Activated T-helper 1 cell treated with anti-CD3 and anti-CD28 coated beads, Interleukin-12 subunit alpha, Interleukin-12 subunit beta, Interleukin-2, Interleukin-4 antibody, amounts not matched to agents 30 ng/mL and 10 ng/mL and 1 ng/mL, durations not matched to agents 14 hours and 24 hours and 36 hours (primary cell): ENCODE results near the gene NAV2. TPM values are rescaled to one million over a fixed set of nuclear protein-coding genes. Genes with fewer than 3 reads are reported as not detected.

Source experiments
- DNase-seq: peaks from one replicate; pipeline ENCODE4 v3.0.0; 2021; ENCODE audit warnings: low spot score
- H3K27ac Mint-ChIP-seq: one replicate; pipeline ENCODE4 v1.8.0; 2021; ENCODE audit warnings: mild to moderate bottlenecking, mixed read lengths
- H3K27me3 Mint-ChIP-seq: one replicate; pipeline ENCODE4 v1.8.0; 2022; ENCODE audit warnings: mild to moderate bottlenecking, moderate library complexity, mixed read lengths; ENCODE audit not compliant: insufficient read depth
- H3K36me3 Mint-ChIP-seq: one replicate; pipeline ENCODE4 v1.8.0; 2021; ENCODE audit warnings: low read depth, mixed read lengths
- H3K4me1 Mint-ChIP-seq: one replicate; pipeline ENCODE4 v1.8.0; 2021; ENCODE audit warnings: low read depth, mixed read lengths
- H3K4me3 Mint-ChIP-seq: one replicate; pipeline ENCODE4 v1.8.0; 2021; ENCODE audit warnings: mild to moderate bottlenecking, moderate library complexity, mixed read lengths
- H3K9me3 Mint-ChIP-seq: one replicate; pipeline ENCODE4 v1.8.0; 2021; ENCODE audit warnings: mixed read lengths
- intact Hi-C: fragments of 100-400 bp; cut with micrococcal nuclease; formaldehyde crosslinking; loops from one replicate; pipeline ENCODE4 v1.15.1; 2024
- total RNA-seq: library from RNA; stranded (reverse); gene quantifications from 2 replicates; pipeline ENCODE4 v1.2.3, GENCODE V29; 2022

NAV2 gene
- total RNA-seq, 1 donor from 2014 or later = 0.34 TPM

GRCh38 chr11:20024172-20024935, 311.7 kb downstream of the NAV2 start:
- DNase-seq = no peak
- H3K9me3 Mint-ChIP-seq = no peaks in the 10 kb centered on the region
- intact Hi-C loops = no loop called here
- no peaks in the 10 kb centered on the region for H3K4me1 Mint-ChIP-seq
- no peak overlapping the region for H3K27ac Mint-ChIP-seq
- H3K36me3 Mint-ChIP-seq = no peaks in the 10 kb centered on the region
- no peak overlapping the region for H3K4me3 Mint-ChIP-seq
- peaks cover 5% of the 10 kb centered on the region for H3K27me3 Mint-ChIP-seq

- Mint-ChIP-seq H3K27me3 (peaks cover 7% of the 10 kb centered on the region), H3K9me3 (no peaks in the 10 kb centered on the region), H3K36me3 (no peaks in the 10 kb centered on the region), H3K27ac (no peak overlapping the region), H3K4me1 (no peaks in the 10 kb centered on the region), H3K4me3 (no peak overlapping the region)
- no peak for DNase-seq
- intact Hi-C loops = no loop called here
These were observed 312.7 kb downstream of the NAV2 start for GRCh38 chr11:20025332-20025840.

- Mint-ChIP-seq H3K9me3 (no peaks in the 10 kb centered on the region), H3K27me3 (peaks cover 7% of the 10 kb centered on the region), H3K4me3 (no peak overlapping the region), H3K27ac (no peak overlapping the region), H3K4me1 (no peaks in the 10 kb centered on the region), H3K36me3 (no peaks in the 10 kb centered on the region)
- no peak for DNase-seq
- intact Hi-C loops = no loop called here
These were observed 314.3 kb downstream of the NAV2 start for GRCh38 chr11:20026629-20027555.

- no peak for DNase-seq
- no peaks in the 10 kb centered on the region for H3K9me3 Mint-ChIP-seq
- H3K4me3 Mint-ChIP-seq = no peak overlapping the region
- H3K27me3 Mint-ChIP-seq = peaks cover 7% of the 10 kb centered on the region
- no peaks in the 10 kb centered on the region for H3K4me1 Mint-ChIP-seq
- no peak overlapping the region for H3K27ac Mint-ChIP-seq
- no peaks in the 10 kb centered on the region for H3K36me3 Mint-ChIP-seq
- intact Hi-C loops = no loop called here
These were observed 314.9 kb downstream of the NAV2 start for GRCh38 chr11:20027556-20028013.

GRCh38 chr11:20029193-20029592, 316.6 kb downstream of the NAV2 start:
- H3K4me3 Mint-ChIP-seq = no peak overlapping the region
- no peaks in the 10 kb centered on the region for H3K36me3 Mint-ChIP-seq
- intact Hi-C loops = no loop called here
- peaks cover 8% of the 10 kb centered on the region for H3K27me3 Mint-ChIP-seq
- no peaks in the 10 kb centered on the region for H3K4me1 Mint-ChIP-seq
- H3K9me3 Mint-ChIP-seq = no peaks in the 10 kb centered on the region
- H3K27ac Mint-ChIP-seq = no peak overlapping the region
- no peak for DNase-seq

GRCh38 chr11:20030472-20030871, 317.8 kb downstream of the NAV2 start:
- Mint-ChIP-seq H3K27ac (no peak overlapping the region), H3K36me3 (no peaks in the 10 kb centered on the region), H3K4me1 (no peaks in the 10 kb centered on the region), H3K27me3 (peaks cover 8% of the 10 kb centered on the region), H3K9me3 (no peaks in the 10 kb centered on the region), H3K4me3 (no peak overlapping the region)
- no peak for DNase-seq
- intact Hi-C loops = no loop called here

- no peak for DNase-seq
- peaks cover 8% of the 10 kb centered on the region for H3K27me3 Mint-ChIP-seq
- no peak overlapping the region for H3K4me3 Mint-ChIP-seq
- H3K36me3 Mint-ChIP-seq = no peaks in the 10 kb centered on the region
- H3K27ac Mint-ChIP-seq = no peak overlapping the region
- no peaks in the 10 kb centered on the region for H3K4me1 Mint-ChIP-seq
- no peaks in the 10 kb centered on the region for H3K9me3 Mint-ChIP-seq
- intact Hi-C loops = no loop called here
These were observed 318.7 kb downstream of the NAV2 start for GRCh38 chr11:20031155-20032001.

- Mint-ChIP-seq H3K27me3 (peaks cover 9% of the 10 kb centered on the region), H3K4me3 (no peak overlapping the region), H3K4me1 (no peaks in the 10 kb centered on the region), H3K36me3 (no peaks in the 10 kb centered on the region), H3K9me3 (no peaks in the 10 kb centered on the region), H3K27ac (no peak overlapping the region)
- intact Hi-C loops = no loop called here
- no peak for DNase-seq
These were observed 319.5 kb downstream of the NAV2 start for GRCh38 chr11:20032127-20032526.

- H3K9me3 Mint-ChIP-seq = no peaks in the 10 kb centered on the region
- intact Hi-C loops = no loop called here
- H3K36me3 Mint-ChIP-seq = no peaks in the 10 kb centered on the region
These were observed 320.1 kb downstream of the NAV2 start for GRCh38 chr11:20032577-20033260.

GRCh38 chr11:20033806-20034205, 321.2 kb downstream of the NAV2 start:
- DNase-seq = no peak
- H3K4me1 Mint-ChIP-seq = no peaks in the 10 kb centered on the region
- intact Hi-C loops = no loop called here

More at GRCh38 chr11:20032577-20033260, 320.1 kb downstream of the NAV2 start:
- DNase-seq = no peak
- Mint-ChIP-seq H3K27ac (no peak overlapping the region), H3K4me1 (no peaks in the 10 kb centered on the region), H3K27me3 (peaks cover 11% of the 10 kb centered on the region), H3K4me3 (no peak overlapping the region)

GRCh38 chr11:20034941-20035340, 322.3 kb downstream of the NAV2 start:
- H3K9me3 Mint-ChIP-seq = no peaks in the 10 kb centered on the region
- no peak overlapping the region for H3K4me3 Mint-ChIP-seq
- no peaks in the 10 kb centered on the region for H3K36me3 Mint-ChIP-seq
- no peak overlapping the region for H3K27ac Mint-ChIP-seq
- H3K4me1 Mint-ChIP-seq = no peaks in the 10 kb centered on the region
- DNase-seq = no peak
- intact Hi-C loops = no loop called here
- H3K27me3 Mint-ChIP-seq = peaks cover 6% of the 10 kb centered on the region

More at GRCh38 chr11:20033806-20034205, 321.2 kb downstream of the NAV2 start:
- Mint-ChIP-seq H3K4me3 (no peak overlapping the region), H3K9me3 (no peaks in the 10 kb centered on the region), H3K36me3 (no peaks in the 10 kb centered on the region), H3K27ac (no peak overlapping the region), H3K27me3 (peaks cover 11% of the 10 kb centered on the region)

- H3K4me3 Mint-ChIP-seq = no peak overlapping the region
- H3K27ac Mint-ChIP-seq = no peak overlapping the region
- no peaks in the 10 kb centered on the region for H3K36me3 Mint-ChIP-seq
- no peaks in the 10 kb centered on the region for H3K9me3 Mint-ChIP-seq
- no peak for DNase-seq
- intact Hi-C loops = no loop called here
- H3K4me1 Mint-ChIP-seq = no peaks in the 10 kb centered on the region
- peaks cover 6% of the 10 kb centered on the region for H3K27me3 Mint-ChIP-seq
These were observed 322.7 kb downstream of the NAV2 start for GRCh38 chr11:20035375-20035700.
